Uterus (tissue), 4 donors: ENCODE results near the gene TINAGL1. TPM values are rescaled to one million over a fixed set of nuclear protein-coding genes. Genes with fewer than 3 reads are reported as not detected.

Experiments
- DNase-seq, 2 donors: peaks; one replicate each; pipeline ENCODE4 v3.0.0-alpha.2; 2019 to 2020
- H3K27ac ChIP-seq, 2 donors: fragments of 200-600 bp; sonication (generic); 1 replicate in 1 of 2; 2 replicates in 1 of 2; pipeline ENCODE4 v1.5.1; 2016 to 2018
- H3K27me3 ChIP-seq, 2 donors: fragments of 200-600 bp; sonication (generic); one replicate each; pipeline ENCODE4 v1.5.1; 2018 to 2019; ENCODE audit warnings: control low read depth in 1 of 2
- H3K36me3 ChIP-seq, 2 donors: fragments of 200-600 bp; sonication (generic); one replicate each; pipeline ENCODE4 v1.5.1; 2019; ENCODE audit warnings: control low read depth in 1 of 2
- H3K4me1 ChIP-seq, 2 donors: fragments of 200-600 bp; sonication (generic); one replicate each; pipeline ENCODE4 v1.5.1; 2018 to 2019; ENCODE audit warnings: control low read depth in 1 of 2
- H3K4me3 ChIP-seq, 2 donors: fragments of 200-600 bp; sonication (generic); 1 replicate in 1 of 2; 2 replicates in 1 of 2; pipeline ENCODE4 v1.5.1; 2018 to 2019; ENCODE audit warnings: mild to moderate bottlenecking in 1 of 2
- H3K9me3 ChIP-seq, 2 donors: fragments of 200-600 bp; sonication (generic); one replicate each; pipeline ENCODE4 v1.5.1; 2019; ENCODE audit warnings: control low read depth in 1 of 2
- POLR2A ChIP-seq, 2 donors: fragments of 450-650 bp; IDR thresholded peaks; one replicate each; pipeline ENCODE4 v1.6.1; 2016; ENCODE audit warnings: antibody characterized with exemption in 2 of 2, mild to moderate bottlenecking in 1 of 2, moderate library complexity in 1 of 2
- intact Hi-C: fragments of 100-400 bp; cut with DNase I; formaldehyde crosslinking; loops from one replicate; pipeline ENCODE4 v1.15.1; 2023; ENCODE audit warnings: low total_unique reads
- total RNA-seq, 4 donors: library from RNA; depleted of rRNA in 3 of 4; stranded (reverse); fragments of >200 nt in 3 of 4; gene quantifications; one replicate each; pipeline versions ENCODE4 v1.1.0 to v1.2.4, GENCODE V29; 2014 to 2023
- TF ChIP-seq, protein P1 (sequence below), 4 experiments: fragments of 200-600 bp in 2 of 4; fragments of 450-650 bp in 2 of 4; sonication (generic) in 2 of 4; IDR thresholded peaks; one replicate each; pipeline ENCODE4 v1.5.1; 2016 to 2019; ENCODE audit warnings: antibody characterized with exemption in 4 of 4, mild to moderate bottlenecking in 2 of 4, moderate library complexity in 1 of 4
- donor health status: DM: yes; HTN: yes; CAD: no.

Gene TINAGL1
- total RNA-seq, 4 donors from 2014 or later, result 104 to 247 (median 182) TPM

DNA sequence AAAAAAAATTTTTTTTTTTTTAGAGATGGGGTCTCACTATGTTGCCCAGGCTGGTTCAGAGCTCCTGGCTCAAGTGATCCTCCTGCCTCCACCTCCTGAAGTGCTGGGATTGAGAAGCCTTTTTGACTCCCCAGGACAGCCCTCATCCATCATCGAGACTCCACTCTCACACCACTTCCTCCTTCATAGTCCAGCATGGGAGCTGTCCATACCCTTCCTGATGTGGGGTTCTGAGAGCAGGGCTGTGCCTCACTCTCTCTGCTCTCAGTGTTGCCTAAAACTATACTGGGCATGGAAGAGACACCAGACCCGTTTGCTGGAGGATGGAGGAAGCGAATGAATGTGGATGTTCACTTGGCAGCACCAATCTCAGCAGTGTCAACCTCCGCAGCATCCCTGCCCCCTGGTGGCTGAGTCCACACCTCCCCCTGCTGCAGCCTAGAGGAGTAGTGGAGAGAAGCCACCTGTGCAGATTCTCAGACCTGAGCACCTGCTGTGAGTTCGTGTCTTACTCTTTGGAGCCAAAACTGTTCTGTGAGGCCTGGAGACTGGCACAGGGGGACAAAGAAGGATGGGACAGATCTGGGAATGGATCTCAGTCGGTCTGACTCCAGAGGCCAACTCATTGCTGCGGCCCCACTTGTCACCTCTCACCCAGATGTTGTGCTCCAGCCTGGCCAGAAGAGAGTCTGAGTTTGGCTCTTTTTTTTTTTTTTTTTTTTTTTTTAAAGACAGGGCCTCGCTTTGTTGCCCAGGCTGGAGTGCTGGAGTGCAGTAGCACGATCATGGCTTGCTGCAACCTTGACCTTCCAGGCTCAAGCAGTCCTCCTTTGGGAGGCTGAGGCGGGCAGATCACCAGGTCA is 17.7 kb downstream of the TINAGL1 start:
- intact Hi-C loops, result no loop called here

DNA sequence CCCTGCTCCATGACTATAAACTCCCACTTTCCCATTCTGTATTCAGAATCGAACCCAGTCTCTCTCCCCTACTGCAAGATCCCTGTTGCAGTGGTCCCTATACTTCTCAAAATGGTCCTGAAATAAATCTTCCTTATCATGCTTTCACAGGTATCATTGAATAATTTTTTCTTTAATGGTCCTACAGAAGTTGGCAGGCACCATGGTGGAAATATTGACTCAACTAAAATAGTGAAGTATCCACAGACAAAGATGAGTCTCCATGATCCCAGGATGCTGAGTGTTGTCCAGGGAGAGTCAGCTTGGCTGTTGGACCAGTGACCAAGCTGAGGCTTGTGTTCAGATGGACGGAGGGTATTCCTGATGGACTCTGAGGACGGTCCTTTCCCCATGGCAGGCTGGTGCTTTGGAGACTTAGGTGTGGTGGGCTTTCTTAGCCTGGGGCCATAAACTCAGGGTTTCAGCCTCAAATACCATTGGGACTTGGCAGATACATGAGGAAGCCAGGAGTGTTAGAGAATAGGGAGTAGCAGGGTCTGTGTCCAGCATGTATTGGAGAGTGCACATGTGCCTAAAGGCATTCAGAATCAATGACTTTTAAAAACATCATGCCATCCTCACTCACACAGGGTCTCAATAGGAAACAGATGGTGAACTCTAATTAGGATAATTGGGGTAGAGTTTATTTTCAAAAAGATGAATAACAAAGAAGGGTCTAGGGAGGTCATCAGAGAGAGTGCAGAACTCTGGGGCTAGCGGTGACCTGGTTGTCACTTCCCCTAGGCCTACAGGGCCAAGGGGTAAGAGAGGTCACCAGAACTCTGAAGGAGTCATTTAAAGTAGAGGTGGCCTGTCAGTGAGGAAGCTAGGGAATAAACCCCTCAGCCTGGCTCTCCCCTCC is 19.8 kb downstream of the TINAGL1 start:
- TF ChIP-seq, protein P1, sequence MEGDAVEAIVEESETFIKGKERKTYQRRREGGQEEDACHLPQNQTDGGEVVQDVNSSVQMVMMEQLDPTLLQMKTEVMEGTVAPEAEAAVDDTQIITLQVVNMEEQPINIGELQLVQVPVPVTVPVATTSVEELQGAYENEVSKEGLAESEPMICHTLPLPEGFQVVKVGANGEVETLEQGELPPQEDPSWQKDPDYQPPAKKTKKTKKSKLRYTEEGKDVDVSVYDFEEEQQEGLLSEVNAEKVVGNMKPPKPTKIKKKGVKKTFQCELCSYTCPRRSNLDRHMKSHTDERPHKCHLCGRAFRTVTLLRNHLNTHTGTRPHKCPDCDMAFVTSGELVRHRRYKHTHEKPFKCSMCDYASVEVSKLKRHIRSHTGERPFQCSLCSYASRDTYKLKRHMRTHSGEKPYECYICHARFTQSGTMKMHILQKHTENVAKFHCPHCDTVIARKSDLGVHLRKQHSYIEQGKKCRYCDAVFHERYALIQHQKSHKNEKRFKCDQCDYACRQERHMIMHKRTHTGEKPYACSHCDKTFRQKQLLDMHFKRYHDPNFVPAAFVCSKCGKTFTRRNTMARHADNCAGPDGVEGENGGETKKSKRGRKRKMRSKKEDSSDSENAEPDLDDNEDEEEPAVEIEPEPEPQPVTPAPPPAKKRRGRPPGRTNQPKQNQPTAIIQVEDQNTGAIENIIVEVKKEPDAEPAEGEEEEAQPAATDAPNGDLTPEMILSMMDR (IDR thresholded peaks at IDR 0.05), result no peak
- TF ChIP-seq POLR2A (IDR thresholded peaks at IDR 0.05), result no peak
- Histone ChIP-seq H3K4me1 (no peaks in the 10 kb centered on the region), H3K27ac (no peak overlapping the region), H3K27me3 (no peaks in the 10 kb centered on the region), H3K9me3 (no peaks in the 10 kb centered on the region), H3K36me3 (no peaks in the 10 kb centered on the region), H3K4me3 (no peak overlapping the region)
- no peak for DNase-seq
- intact Hi-C loops, result loop anchor here (5.0 kb wide), 1 partner anchor 34 kb away; no protein-coding TSS in a partner anchor

More for the DNA sequence above, 17.7 kb downstream of the TINAGL1 start:
- Histone ChIP-seq H3K36me3 (no peaks in the 10 kb centered on the region), H3K27me3 (no peaks in the 10 kb centered on the region), H3K4me1 (no peaks in the 10 kb centered on the region), H3K27ac (no peak overlapping the region), H3K9me3 (no peaks in the 10 kb centered on the region), H3K4me3 (no peak overlapping the region)
- TF ChIP-seq, protein P1 (IDR thresholded peaks at IDR 0.05), result peak; percentile 78 to 90 (median 84)
- no peak for TF ChIP-seq POLR2A (IDR thresholded peaks at IDR 0.05)
- DNase-seq, result peak; percentile 76 to 82

DNA sequence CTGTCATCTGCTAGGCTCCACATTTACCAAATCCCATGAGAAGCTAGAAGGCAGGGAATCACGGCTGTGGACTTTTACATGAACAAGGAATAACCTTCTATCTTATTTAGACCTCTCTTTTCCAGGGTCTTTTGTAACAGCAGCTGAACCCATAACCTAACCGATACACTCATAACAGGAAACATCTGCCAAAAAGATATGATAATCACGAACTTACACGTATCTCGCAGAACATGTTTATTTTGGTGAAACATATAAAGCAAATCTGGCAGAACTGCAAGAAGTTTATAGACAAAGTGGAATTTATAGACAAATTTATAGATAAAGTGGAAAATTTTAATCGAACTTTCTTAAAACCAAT is 20.4 kb downstream of the TINAGL1 start:
- TF ChIP-seq, protein P1 (IDR thresholded peaks at IDR 0.05), result no peak
- no peak for TF ChIP-seq POLR2A (IDR thresholded peaks at IDR 0.05)
- Histone ChIP-seq H3K9me3 (no peaks in the 10 kb centered on the region), H3K4me1 (no peaks in the 10 kb centered on the region), H3K4me3 (no peak overlapping the region), H3K36me3 (no peaks in the 10 kb centered on the region), H3K27ac (no peak overlapping the region), H3K27me3 (no peaks in the 10 kb centered on the region)
- intact Hi-C loops, result loop anchor here (5.0 kb wide), 1 partner anchor 34 kb away; no protein-coding TSS in a partner anchor
- no peak for DNase-seq

DNA sequence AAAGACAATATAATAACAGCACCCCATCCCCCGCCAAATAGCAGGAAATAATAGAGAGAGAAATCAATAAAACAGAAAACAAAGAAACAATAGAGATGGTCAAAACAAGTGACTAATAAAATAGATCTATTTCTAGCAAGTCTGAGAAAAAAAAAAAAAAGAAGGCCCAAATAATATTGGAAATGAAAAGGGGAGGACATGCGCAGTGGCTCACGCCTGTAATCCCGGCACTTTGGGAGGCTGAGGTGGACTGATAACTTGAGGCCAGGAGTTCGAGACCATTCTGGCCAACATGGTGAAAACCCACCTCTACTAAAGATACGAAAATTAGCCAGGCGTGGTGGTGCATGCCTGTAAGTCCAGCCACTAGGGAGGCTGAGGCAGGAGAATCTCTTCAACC is 22.7 kb downstream of the TINAGL1 start:
- DNase-seq, result no peak
- H3K27me3 ChIP-seq, result no peaks in the 10 kb centered on the region
- H3K27ac ChIP-seq, result no peak overlapping the region
- TF ChIP-seq POLR2A (IDR thresholded peaks at IDR 0.05), result no peak
- TF ChIP-seq, protein P1 (IDR thresholded peaks at IDR 0.05), result no peak
- no peak overlapping the region for H3K4me3 ChIP-seq
- H3K9me3 ChIP-seq, result no peaks in the 10 kb centered on the region
- no peaks in the 10 kb centered on the region for H3K4me1 ChIP-seq
- H3K36me3 ChIP-seq, result no peaks in the 10 kb centered on the region
- intact Hi-C loops, result loop anchor here (5.0 kb wide), 1 partner anchor 37 kb away; no protein-coding TSS in a partner anchor
